HEK293T (cell line): ENCODE results near the gene SKAP2.

ENCODE experiments used
- ARNT ChIP-seq: fragments of 450-650 bp; IDR thresholded peaks from 2 replicates; pipeline ENCODE4 v1.6.1; 2017; ENCODE audit warnings: mild to moderate bottlenecking
- ELF4 ChIP-seq: fragments of 450-650 bp; IDR thresholded peaks from 2 replicates; pipeline ENCODE4 v1.6.1; 2017; ENCODE audit warnings: antibody characterized with exemption
- FOXA1 ChIP-seq: fragments of 450-650 bp; IDR thresholded peaks from 2 replicates; pipeline ENCODE4 v1.6.1; 2016; ENCODE audit warnings: mild to moderate bottlenecking
- FOXM1 ChIP-seq: fragments of 450-650 bp; IDR thresholded peaks from 2 replicates; pipeline ENCODE4 v1.6.1; 2017; ENCODE audit warnings: mild to moderate bottlenecking, borderline replicate concordance
- LEF1 ChIP-seq: fragments of 450-650 bp; IDR thresholded peaks from 2 replicates; pipeline ENCODE4 v1.6.1; 2017; ENCODE audit warnings: mild to moderate bottlenecking, borderline replicate concordance
- NFRKB ChIP-seq: fragments of 450-650 bp; IDR thresholded peaks from 2 replicates; pipeline ENCODE4 v1.6.1; 2016; ENCODE audit warnings: mild to moderate bottlenecking, moderate library complexity
- SP1 ChIP-seq: fragments of 450-650 bp; IDR thresholded peaks from 2 replicates; pipeline ENCODE4 v1.6.1; 2017
- SUZ12 ChIP-seq: fragments of 450-650 bp; IDR thresholded peaks from 2 replicates; pipeline ENCODE4 v1.6.1; 2016; ENCODE audit warnings: mild to moderate bottlenecking
- TF ChIP-seq, protein P1 (sequence below): fragments of 450-650 bp; IDR thresholded peaks from 2 replicates; pipeline ENCODE4 v1.6.1; 2016

DNA sequence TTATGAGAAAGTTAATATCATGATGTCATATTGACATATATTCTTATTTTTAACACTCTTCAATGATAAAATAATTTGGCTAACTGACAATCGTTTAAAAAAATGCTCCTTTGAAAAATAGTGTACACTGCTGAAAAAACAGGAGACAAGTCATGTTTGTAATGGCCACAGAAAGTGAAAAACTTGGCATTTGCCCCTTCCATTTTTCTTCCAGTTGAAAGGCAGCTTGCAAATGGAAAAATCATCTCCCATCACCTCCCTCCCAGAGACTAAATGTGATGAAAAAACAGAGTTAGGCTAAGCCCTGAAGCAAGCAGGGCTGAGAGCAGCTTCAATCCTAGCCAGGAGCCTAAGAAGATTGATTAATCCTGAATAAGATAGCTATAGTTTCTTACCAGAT lies 160.4 kb downstream of the SKAP2 start:
- no peak for TF ChIP-seq FOXM1
- TF ChIP-seq ELF4 = no peak
- TF ChIP-seq SP1 = no peak
- TF ChIP-seq, protein P1, sequence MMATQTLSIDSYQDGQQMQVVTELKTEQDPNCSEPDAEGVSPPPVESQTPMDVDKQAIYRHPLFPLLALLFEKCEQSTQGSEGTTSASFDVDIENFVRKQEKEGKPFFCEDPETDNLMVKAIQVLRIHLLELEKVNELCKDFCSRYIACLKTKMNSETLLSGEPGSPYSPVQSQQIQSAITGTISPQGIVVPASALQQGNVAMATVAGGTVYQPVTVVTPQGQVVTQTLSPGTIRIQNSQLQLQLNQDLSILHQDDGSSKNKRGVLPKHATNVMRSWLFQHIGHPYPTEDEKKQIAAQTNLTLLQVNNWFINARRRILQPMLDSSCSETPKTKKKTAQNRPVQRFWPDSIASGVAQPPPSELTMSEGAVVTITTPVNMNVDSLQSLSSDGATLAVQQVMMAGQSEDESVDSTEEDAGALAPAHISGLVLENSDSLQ = no peak
- TF ChIP-seq FOXA1 = no peak
- TF ChIP-seq SUZ12 = no peak
- no peak for TF ChIP-seq NFRKB
- TF ChIP-seq LEF1 = no peak
- no peak for TF ChIP-seq ARNT
